H1 (cell line): ENCODE measurements around the gene FRMD7.

Source experiments
- CREB1 ChIP-seq: IDR thresholded peaks from 2 replicates; pipeline ENCODE4 v1.6.1; 2012; ENCODE audit warnings: inconsistent platforms
- EP300 ChIP-seq, 2 experiments: IDR thresholded peaks; 1 replicate in 1 of 2; 2 replicates in 1 of 2; pipeline ENCODE4 v1.6.1; 2011 to 2012; ENCODE audit warnings: low read depth in 2 of 2, low read length in 2 of 2, mild to moderate bottlenecking in 2 of 2, borderline replicate concordance in 1 of 2, inconsistent platforms in 1 of 2, moderate library complexity in 1 of 2
- EZH2 ChIP-seq: fragments of 200-600 bp; sonication (generic); IDR thresholded peaks from 2 replicates; pipeline ENCODE4 v1.7.1; 2012; ENCODE audit warnings: low read depth, mild to moderate bottlenecking, moderate library complexity, low read length, inconsistent platforms; ENCODE audit not compliant: severe bottlenecking
- JUN ChIP-seq: IDR thresholded peaks from 2 replicates; pipeline ENCODE4 v1.6.1; 2011; ENCODE audit warnings: low read depth, mild to moderate bottlenecking, improper control_type of control experiment, low read length
- POLR2A ChIP-seq, 2 experiments: IDR thresholded peaks; 1 replicate in 1 of 2; 2 replicates in 1 of 2; pipeline ENCODE4 v1.6.1; 2011; ENCODE audit warnings: low read depth in 2 of 2, low read length in 2 of 2, mild to moderate bottlenecking in 2 of 2; ENCODE audit errors: control extremely low read depth in 1 of 2
- RXRA ChIP-seq: IDR thresholded peaks from 2 replicates; pipeline ENCODE4 v1.6.1; 2011; ENCODE audit warnings: low read depth, mild to moderate bottlenecking, low read length, moderate library complexity; ENCODE audit not compliant: insufficient read depth
- SAP30 ChIP-seq: fragments of 300-600 bp; sonication (generic); IDR thresholded peaks from 2 replicates; pipeline ENCODE4 v1.7.1; 2012; ENCODE audit warnings: low read length, moderate library complexity, mild to moderate bottlenecking, inconsistent platforms; ENCODE audit not compliant: insufficient read depth, insufficient replicate concordance
- SP2 ChIP-seq: IDR thresholded peaks from 2 replicates; pipeline ENCODE4 v1.6.1; 2012; ENCODE audit warnings: mild to moderate bottlenecking, low read length, inconsistent platforms
- SP4 ChIP-seq: IDR thresholded peaks from 2 replicates; pipeline ENCODE4 v1.6.1; 2012; ENCODE audit warnings: low read length, inconsistent platforms
- SRF ChIP-seq: IDR thresholded peaks from 2 replicates; pipeline ENCODE4 v1.6.1; 2011; ENCODE audit warnings: mild to moderate bottlenecking, low read depth, low read length, moderate library complexity
- TF ChIP-seq, protein P1 (sequence below), 3 experiments: IDR thresholded peaks; 1 replicate in 2 of 3; 2 replicates in 1 of 3; pipeline versions ENCODE4 v1.5.1 to v1.6.1; 2011; ENCODE audit warnings: low read length in 3 of 3, mild to moderate bottlenecking in 3 of 3, inconsistent platforms in 2 of 3, low read depth in 1 of 3, moderate library complexity in 1 of 3; ENCODE audit not compliant: insufficient read depth in 1 of 3; ENCODE audit errors: control extremely low read depth in 1 of 3
- TF ChIP-seq, protein P2 (sequence below): IDR thresholded peaks from 2 replicates; pipeline ENCODE4 v1.6.1; 2011; ENCODE audit warnings: low read depth, mild to moderate bottlenecking, low read length; ENCODE audit not compliant: insufficient read depth
- TF ChIP-seq, protein P3 (sequence below): IDR thresholded peaks from 2 replicates; pipeline ENCODE4 v1.6.1; 2012; ENCODE audit warnings: inconsistent platforms

DNA sequence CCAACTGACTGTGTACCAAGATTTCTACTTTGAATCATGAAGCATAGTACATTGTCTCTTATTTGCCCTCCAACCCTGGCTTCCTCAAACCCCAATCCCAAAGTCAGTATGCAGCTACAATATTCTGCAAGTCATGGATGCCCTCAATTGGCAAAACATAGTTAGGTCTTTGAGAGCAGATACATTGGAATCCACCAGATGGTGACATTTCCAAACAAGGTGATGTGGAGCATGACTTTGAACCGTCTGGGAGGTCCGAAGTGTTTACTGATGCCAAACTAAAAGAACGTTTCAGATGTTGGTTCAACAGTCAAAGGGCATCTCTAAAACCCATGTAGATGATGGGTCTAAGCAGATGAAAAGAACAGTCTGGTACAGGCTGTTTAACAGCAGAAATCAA lies 43.7 kb upstream of the FRMD7 start:
- TF ChIP-seq JUN (no peak), EP300 (IDR thresholded peaks at IDR 0.05; ENCODE audit: borderline replicate concordance in 1 of 2, low read depth in 2 of 2, low read length in 2 of 2) (no peak), SAP30 (no peak), POLR2A (IDR thresholded peaks at IDR 0.05; ENCODE audit: control extremely low read depth in 1 of 2, low read depth in 2 of 2, low read length in 2 of 2) (no peak), SP2 (no peak), SRF (no peak), SP4 (no peak), CREB1 (no peak), EZH2 (no peak), RXRA (no peak)
- TF ChIP-seq, protein P1, sequence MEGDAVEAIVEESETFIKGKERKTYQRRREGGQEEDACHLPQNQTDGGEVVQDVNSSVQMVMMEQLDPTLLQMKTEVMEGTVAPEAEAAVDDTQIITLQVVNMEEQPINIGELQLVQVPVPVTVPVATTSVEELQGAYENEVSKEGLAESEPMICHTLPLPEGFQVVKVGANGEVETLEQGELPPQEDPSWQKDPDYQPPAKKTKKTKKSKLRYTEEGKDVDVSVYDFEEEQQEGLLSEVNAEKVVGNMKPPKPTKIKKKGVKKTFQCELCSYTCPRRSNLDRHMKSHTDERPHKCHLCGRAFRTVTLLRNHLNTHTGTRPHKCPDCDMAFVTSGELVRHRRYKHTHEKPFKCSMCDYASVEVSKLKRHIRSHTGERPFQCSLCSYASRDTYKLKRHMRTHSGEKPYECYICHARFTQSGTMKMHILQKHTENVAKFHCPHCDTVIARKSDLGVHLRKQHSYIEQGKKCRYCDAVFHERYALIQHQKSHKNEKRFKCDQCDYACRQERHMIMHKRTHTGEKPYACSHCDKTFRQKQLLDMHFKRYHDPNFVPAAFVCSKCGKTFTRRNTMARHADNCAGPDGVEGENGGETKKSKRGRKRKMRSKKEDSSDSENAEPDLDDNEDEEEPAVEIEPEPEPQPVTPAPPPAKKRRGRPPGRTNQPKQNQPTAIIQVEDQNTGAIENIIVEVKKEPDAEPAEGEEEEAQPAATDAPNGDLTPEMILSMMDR (IDR thresholded peaks at IDR 0.05; ENCODE audit: control extremely low read depth in 1 of 3, insufficient read depth in 1 of 3, low read depth in 1 of 3, low read length in 3 of 3) = peak in 1 of 3 experiments; percentile 19; a peak in 1 of 4 replicates
- TF ChIP-seq, protein P2, sequence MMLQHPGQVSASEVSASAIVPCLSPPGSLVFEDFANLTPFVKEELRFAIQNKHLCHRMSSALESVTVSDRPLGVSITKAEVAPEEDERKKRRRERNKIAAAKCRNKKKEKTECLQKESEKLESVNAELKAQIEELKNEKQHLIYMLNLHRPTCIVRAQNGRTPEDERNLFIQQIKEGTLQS = no peak
- TF ChIP-seq, protein P3, sequence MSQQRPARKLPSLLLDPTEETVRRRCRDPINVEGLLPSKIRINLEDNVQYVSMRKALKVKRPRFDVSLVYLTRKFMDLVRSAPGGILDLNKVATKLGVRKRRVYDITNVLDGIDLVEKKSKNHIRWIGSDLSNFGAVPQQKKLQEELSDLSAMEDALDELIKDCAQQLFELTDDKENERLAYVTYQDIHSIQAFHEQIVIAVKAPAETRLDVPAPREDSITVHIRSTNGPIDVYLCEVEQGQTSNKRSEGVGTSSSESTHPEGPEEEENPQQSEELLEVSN = no peak
